C4-2B (cell line): ENCODE results near the gene EYA4.

ENCODE experiments used
- ZFX ChIP-seq: fragments of 450-650 bp; IDR thresholded peaks from 2 replicates; pipeline ENCODE4 v1.6.1; 2017
- TF ChIP-seq, protein P1 (sequence below): fragments of 450-650 bp; conservative IDR thresholded peaks from 2 replicates; pipeline ENCODE4 v1.5.1; 2017; ENCODE audit warnings: mild to moderate bottlenecking

DNA sequence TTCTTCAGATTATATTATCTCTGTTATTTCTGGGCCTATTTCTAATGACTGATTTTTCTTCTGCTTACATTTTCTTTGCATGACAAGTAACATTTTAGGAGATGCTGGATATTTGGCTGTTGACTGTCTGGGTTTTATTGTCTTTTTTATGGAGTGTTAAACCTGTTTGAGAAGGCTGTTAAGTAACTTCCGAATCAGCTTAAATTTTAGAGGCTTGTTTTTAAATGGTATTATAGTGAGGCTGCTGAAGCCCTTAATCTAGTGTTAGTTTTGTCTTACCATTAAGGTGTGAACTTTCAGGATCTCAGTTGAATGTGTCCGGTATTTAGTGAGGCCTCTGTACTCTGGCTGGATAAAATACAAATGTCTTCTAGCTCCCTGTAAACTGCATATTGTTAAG is 109.8 kb downstream of the EYA4 start:
- TF ChIP-seq ZFX = no peak
- TF ChIP-seq, protein P1, sequence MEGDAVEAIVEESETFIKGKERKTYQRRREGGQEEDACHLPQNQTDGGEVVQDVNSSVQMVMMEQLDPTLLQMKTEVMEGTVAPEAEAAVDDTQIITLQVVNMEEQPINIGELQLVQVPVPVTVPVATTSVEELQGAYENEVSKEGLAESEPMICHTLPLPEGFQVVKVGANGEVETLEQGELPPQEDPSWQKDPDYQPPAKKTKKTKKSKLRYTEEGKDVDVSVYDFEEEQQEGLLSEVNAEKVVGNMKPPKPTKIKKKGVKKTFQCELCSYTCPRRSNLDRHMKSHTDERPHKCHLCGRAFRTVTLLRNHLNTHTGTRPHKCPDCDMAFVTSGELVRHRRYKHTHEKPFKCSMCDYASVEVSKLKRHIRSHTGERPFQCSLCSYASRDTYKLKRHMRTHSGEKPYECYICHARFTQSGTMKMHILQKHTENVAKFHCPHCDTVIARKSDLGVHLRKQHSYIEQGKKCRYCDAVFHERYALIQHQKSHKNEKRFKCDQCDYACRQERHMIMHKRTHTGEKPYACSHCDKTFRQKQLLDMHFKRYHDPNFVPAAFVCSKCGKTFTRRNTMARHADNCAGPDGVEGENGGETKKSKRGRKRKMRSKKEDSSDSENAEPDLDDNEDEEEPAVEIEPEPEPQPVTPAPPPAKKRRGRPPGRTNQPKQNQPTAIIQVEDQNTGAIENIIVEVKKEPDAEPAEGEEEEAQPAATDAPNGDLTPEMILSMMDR = no peak
